ENCODE data around the gene CENPB. TPM values are rescaled to one million over a fixed set of nuclear protein-coding genes. Genes with fewer than 3 reads are reported as not detected.

The CENPB gene
- total and polyA plus RNA-seq, 2 of the 4 experiments (the other 2 are of a cell fraction): 45.7 to 59.1 TPM

GRCh38 chr20:3759884-3760283 is 26.7 kb downstream of the CENPB start (continued):
- no peak for TF ChIP-seq RCOR1 (IDR thresholded peaks at IDR 0.05; ENCODE audit: insufficient replicate concordance, low read length)
- TF ChIP-seq RAD21 (IDR thresholded peaks at IDR 0.05; ENCODE audit: low read length): no peak
- TF ChIP-seq SMC3 (IDR thresholded peaks at IDR 0.05; ENCODE audit: low read depth, low read length): no peak
- TF ChIP-seq FOS (IDR thresholded peaks at IDR 0.05; ENCODE audit: low read depth, low read length): no peak
- no peak for TF ChIP-seq BHLHE40 (IDR thresholded peaks at IDR 0.05; ENCODE audit: low read depth, low read length)
- no peak for TF ChIP-seq ELK1 (IDR thresholded peaks at IDR 0.05; ENCODE audit: borderline replicate concordance, low read depth, low read length)

All from IMR-90 (cell line).